ENCODE results near the gene GALNT9.

GRCh38 chr12:132355742-132356681, 26.6 kb upstream of the GALNT9 start:
- no peak for TF ChIP-seq POLR2A (IDR thresholded peaks at IDR 0.05)
- no peak for TF ChIP-seq EP300 (IDR thresholded peaks at IDR 0.05)
- TF ChIP-seq, protein P1, sequence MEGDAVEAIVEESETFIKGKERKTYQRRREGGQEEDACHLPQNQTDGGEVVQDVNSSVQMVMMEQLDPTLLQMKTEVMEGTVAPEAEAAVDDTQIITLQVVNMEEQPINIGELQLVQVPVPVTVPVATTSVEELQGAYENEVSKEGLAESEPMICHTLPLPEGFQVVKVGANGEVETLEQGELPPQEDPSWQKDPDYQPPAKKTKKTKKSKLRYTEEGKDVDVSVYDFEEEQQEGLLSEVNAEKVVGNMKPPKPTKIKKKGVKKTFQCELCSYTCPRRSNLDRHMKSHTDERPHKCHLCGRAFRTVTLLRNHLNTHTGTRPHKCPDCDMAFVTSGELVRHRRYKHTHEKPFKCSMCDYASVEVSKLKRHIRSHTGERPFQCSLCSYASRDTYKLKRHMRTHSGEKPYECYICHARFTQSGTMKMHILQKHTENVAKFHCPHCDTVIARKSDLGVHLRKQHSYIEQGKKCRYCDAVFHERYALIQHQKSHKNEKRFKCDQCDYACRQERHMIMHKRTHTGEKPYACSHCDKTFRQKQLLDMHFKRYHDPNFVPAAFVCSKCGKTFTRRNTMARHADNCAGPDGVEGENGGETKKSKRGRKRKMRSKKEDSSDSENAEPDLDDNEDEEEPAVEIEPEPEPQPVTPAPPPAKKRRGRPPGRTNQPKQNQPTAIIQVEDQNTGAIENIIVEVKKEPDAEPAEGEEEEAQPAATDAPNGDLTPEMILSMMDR (IDR thresholded peaks at IDR 0.05) = no peak
